ENCODE results near the gene DEGS1. TPM values are rescaled to one million over a fixed set of nuclear protein-coding genes. Genes with fewer than 3 reads are reported as not detected.

The DEGS1 gene
- total and polyA plus RNA-seq, 10 of the 15 experiments (the other 5 are each of a cell fraction or from before 2014, with no cell fraction given), result 16.5 to 133 (median 46.0) TPM

DNA sequence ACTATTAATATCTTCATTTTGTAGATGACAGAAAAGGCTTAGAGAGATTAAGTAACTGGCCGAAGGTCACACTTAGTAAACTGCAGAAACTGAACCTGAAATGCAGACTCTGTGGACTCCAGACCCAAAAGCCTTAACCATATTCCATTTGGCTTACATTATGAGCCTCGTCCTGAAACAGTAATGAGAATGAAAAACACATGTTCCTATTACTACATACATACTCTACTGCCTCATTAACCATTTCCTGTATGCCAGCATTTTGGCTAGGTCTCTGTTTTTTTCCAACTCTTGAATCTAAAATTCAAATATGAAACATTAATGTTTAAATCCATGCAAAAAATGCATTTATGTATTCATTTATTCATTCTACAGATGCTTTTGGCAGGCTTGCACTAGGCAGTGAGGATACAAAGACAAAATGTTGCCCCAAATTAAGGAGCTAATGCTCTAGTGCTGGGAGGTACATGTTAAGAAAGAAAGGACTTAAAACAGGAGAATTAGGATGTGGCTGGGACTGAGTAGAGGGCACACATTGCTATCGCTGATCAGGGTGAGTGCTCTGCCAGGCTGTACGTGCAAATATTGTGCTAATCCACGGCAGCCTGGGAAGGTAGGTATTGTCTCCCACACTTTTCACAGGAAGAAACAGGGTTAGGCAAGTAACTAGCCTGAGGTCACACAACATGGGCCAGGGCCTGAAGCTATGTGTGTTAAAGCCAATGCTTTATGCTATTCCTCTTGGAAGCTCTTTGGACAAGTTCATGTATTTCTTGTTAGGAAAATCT is 14.0 kb downstream of the DEGS1 start:
- 78% methylated on average over 5 of the region's 5 CpGs for whole genome bisulfite sequencing (ENCODE audit: insufficient coverage, insufficient replicate concordance, low lambda C conversion rate, missing lambda C conversion rate)
- H3K27ac ChIP-seq (ENCODE audit: control insufficient read depth, insufficient read depth), result no peak overlapping the region
- intact Hi-C loops (cut with micrococcal nuclease; ENCODE audit: unreplicated experiment), result no loop called here
- POLR2A ChIA-PET, result interaction anchor here (0.7 kb wide), 1 partner anchor 10 kb away, joined by 4 read pairs; no protein-coding TSS in a partner anchor
- BruUV-seq (replicated peaks), result no TSS peak
- H4K20me1 ChIP-seq (ENCODE audit: control insufficient read depth, insufficient read depth), result no peaks in the 10 kb centered on the region; the same call in 1 of the 2 replicates
- SMC1A ChIA-PET (ENCODE audit: uncharacterized antibody, unreplicated experiment), result interaction anchor here (1.3 kb wide), 1 partner anchor 40 kb away, joined by 3 read pairs; no protein-coding TSS in a partner anchor
- H3K27me3 ChIP-seq (replicated peaks in 1 of 2; ENCODE audit: control insufficient read depth in 2 of 2, insufficient read depth in 2 of 2, low read length in 1 of 2), result no peaks in the 10 kb centered on the region
- TF ChIP-seq CHD1 (IDR thresholded peaks at IDR 0.05; ENCODE audit: low read depth, low read length) (no peak), MYC (IDR thresholded peaks at IDR 0.05; ENCODE audit: insufficient read depth, insufficient read length, insufficient replicate concordance, low read length, severe bottlenecking) (no peak), RUNX3 (IDR thresholded peaks at IDR 0.05; ENCODE audit: low read length) (no peak), TARDBP (IDR thresholded peaks at IDR 0.05; ENCODE audit: borderline replicate concordance) (no peak), MTA2 (IDR thresholded peaks at IDR 0.05; ENCODE audit: low read depth) (no peak), USF1 (IDR thresholded peaks at IDR 0.05; ENCODE audit: borderline replicate concordance, extremely low read length, insufficient read depth, low read depth, low read length) (no peak), SMAD5 (IDR thresholded peaks at IDR 0.05; ENCODE audit: low read depth) (no peak), CTCF (IDR thresholded peaks at IDR 0.05 in 2 of 3, conservative IDR thresholded peaks at IDR 0.05 in 1 of 3; ENCODE audit: control insufficient read depth in 2 of 3, extremely low read depth in 1 of 3, insufficient read depth in 1 of 3, low read depth in 3 of 3, low read length in 3 of 3) (no peak), SIX5 (IDR thresholded peaks at IDR 0.05; ENCODE audit: low read depth, low read length, severe bottlenecking) (no peak)
- TF ChIP-seq, protein P1, sequence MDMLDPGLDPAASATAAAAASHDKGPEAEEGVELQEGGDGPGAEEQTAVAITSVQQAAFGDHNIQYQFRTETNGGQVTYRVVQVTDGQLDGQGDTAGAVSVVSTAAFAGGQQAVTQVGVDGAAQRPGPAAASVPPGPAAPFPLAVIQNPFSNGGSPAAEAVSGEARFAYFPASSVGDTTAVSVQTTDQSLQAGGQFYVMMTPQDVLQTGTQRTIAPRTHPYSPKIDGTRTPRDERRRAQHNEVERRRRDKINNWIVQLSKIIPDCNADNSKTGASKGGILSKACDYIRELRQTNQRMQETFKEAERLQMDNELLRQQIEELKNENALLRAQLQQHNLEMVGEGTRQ (IDR thresholded peaks at IDR 0.05; ENCODE audit: borderline replicate concordance, low read depth, low read length), result no peak
- H3K36me3 ChIP-seq (ENCODE audit: control insufficient read depth in 2 of 2, insufficient read depth in 2 of 2, low read length in 1 of 2), result peaks cover 2 to 14% of the 10 kb centered on the region in 2 experiments; a peak in 3 of 4 replicates
- no peak for FAIRE-seq
- no peaks in the 10 kb centered on the region for H3K79me2 ChIP-seq (ENCODE audit: control insufficient read depth, insufficient read depth, low read length)
- RAD21 ChIA-PET (ENCODE audit: unreplicated experiment), result interaction anchor here (1.4 kb wide), 1 partner anchor 133 kb away, joined by 4 read pairs; the partner anchor contains the start of gene NVL
- no peaks in the 10 kb centered on the region for H3K9me3 ChIP-seq (replicated peaks; ENCODE audit: control insufficient read depth, insufficient read depth, low read length)
- H3K4me2 ChIP-seq (ENCODE audit: control insufficient read depth, insufficient read depth), result no peak overlapping the region
- ATAC-seq, result no peak
- CTCF ChIA-PET, result interaction anchor here (0.6 kb wide), 1 partner anchor 1471 kb away, joined by 3 read pairs; no protein-coding TSS in a partner anchor
- in situ Hi-C loops (cut with MboI), result no loop called here
- H2AFZ ChIP-seq (ENCODE audit: control insufficient read depth, low read depth, low read length), result no peak overlapping the region
- no peaks in the 10 kb centered on the region; the same call in 1 of the 2 replicates for H3K4me1 ChIP-seq (ENCODE audit: control insufficient read depth, insufficient read depth, low read length)
- H3K4me3 ChIP-seq, result no peak overlapping the region
- no peak for DNase-seq (ENCODE audit: low read depth, low spot score)
- no peak overlapping the region for H3K9ac ChIP-seq (ENCODE audit: control insufficient read depth, insufficient read depth, low read length)
